Measurements from ENCODE around the gene KCNN1. TPM values are rescaled to one million over a fixed set of nuclear protein-coding genes. Genes with fewer than 3 reads are reported as not detected.

Gene KCNN1
- total RNA-seq, 1 experiment from 2014 or later: 0.90 TPM

GRCh38 chr19:17977021-17977420 lies 10.1 kb downstream of the KCNN1 start:
- ATAC-seq (no peak), DNase-seq (ENCODE audit: low read depth, low spot score) (no peak)
- in situ Hi-C loops (cut with HindIII; ENCODE audit: low pct_unique_long_range_greater_than_20kb, low sequenced_read_pairs): no loop called here
- intact Hi-C loops (cut with micrococcal nuclease; ENCODE audit: unreplicated experiment): no loop called here
- no peaks in the 10 kb centered on the region for H3K9me3 ChIP-seq (ENCODE audit: control insufficient read depth, insufficient read depth, low read depth, low read length)
- CTCF ChIA-PET: no interaction called here
- no TSS peak for BruUV-seq (replicated peaks)
- H3K27me3 ChIP-seq (ENCODE audit: control insufficient read depth, insufficient read depth, low read length): no peaks in the 10 kb centered on the region
- no peak for TF ChIP-seq REST (IDR thresholded peaks at IDR 0.05; ENCODE audit: insufficient read depth in 1 of 2, low read depth in 2 of 2, low read length in 1 of 2)
- TF ChIP-seq SIN3A (IDR thresholded peaks at IDR 0.05; ENCODE audit: borderline replicate concordance, insufficient read depth, low read depth, low read length): no peak
- no peak for TF ChIP-seq TCF7L2 (IDR thresholded peaks at IDR 0.05; ENCODE audit: low read depth, low read length)
- TF ChIP-seq POLR2AphosphoS5 (IDR thresholded peaks at IDR 0.05; ENCODE audit: low read depth, low read length): no peak
- TF ChIP-seq CTCF (IDR thresholded peaks at IDR 0.05): no peak
- no peak overlapping the region for H3K4me3 ChIP-seq (ENCODE audit: low read depth in 2 of 2, low read length in 2 of 2)
- POLR2A ChIA-PET: no interaction called here
- H3K27ac ChIP-seq (ENCODE audit: low read length): no peak overlapping the region
- no peaks in the 10 kb centered on the region for H3K36me3 ChIP-seq (ENCODE audit: control insufficient read depth, insufficient read depth, low read length)
- H3K4me1 ChIP-seq (ENCODE audit: control insufficient read depth, insufficient read depth, low read length): no peaks in the 10 kb centered on the region

- CTCF ChIA-PET: no interaction called here
- no peak for TF ChIP-seq TCF7L2 (IDR thresholded peaks at IDR 0.05; ENCODE audit: low read depth, low read length)
- TF ChIP-seq REST (IDR thresholded peaks at IDR 0.05; ENCODE audit: insufficient read depth in 1 of 2, low read depth in 2 of 2, low read length in 1 of 2): no peak
- no peak for TF ChIP-seq SIN3A (IDR thresholded peaks at IDR 0.05; ENCODE audit: borderline replicate concordance, insufficient read depth, low read depth, low read length)
- no peak for TF ChIP-seq CTCF (IDR thresholded peaks at IDR 0.05)
- TF ChIP-seq POLR2AphosphoS5 (IDR thresholded peaks at IDR 0.05; ENCODE audit: low read depth, low read length): no peak
- no peak for ATAC-seq
- no peaks in the 10 kb centered on the region for H3K36me3 ChIP-seq (ENCODE audit: control insufficient read depth, insufficient read depth, low read length)
- POLR2A ChIA-PET: no interaction called here
- no TSS peak for BruUV-seq (replicated peaks)
- no peaks in the 10 kb centered on the region for H3K9me3 ChIP-seq (ENCODE audit: control insufficient read depth, insufficient read depth, low read depth, low read length)
- intact Hi-C loops (cut with micrococcal nuclease; ENCODE audit: unreplicated experiment) (no loop called here), in situ Hi-C loops (cut with HindIII; ENCODE audit: low pct_unique_long_range_greater_than_20kb, low sequenced_read_pairs) (no loop called here)
- DNase-seq (ENCODE audit: low read depth, low spot score): no peak
- no peak overlapping the region for H3K4me3 ChIP-seq (ENCODE audit: low read depth in 2 of 2, low read length in 2 of 2)
- no peaks in the 10 kb centered on the region for H3K27me3 ChIP-seq (ENCODE audit: control insufficient read depth, insufficient read depth, low read length)
- no peaks in the 10 kb centered on the region for H3K4me1 ChIP-seq (ENCODE audit: control insufficient read depth, insufficient read depth, low read length)
- H3K27ac ChIP-seq (ENCODE audit: low read length): no peak overlapping the region
Measured at GRCh38 chr19:17977488-17977887, 10.6 kb downstream of the KCNN1 start.

Measured in Panc1 (cell line).